Activated T-cell treated with anti-CD3 and anti-CD28 coated beads for 24 hours (primary cell): ENCODE measurements around the gene FARP1.

Experiments
- DNase-seq: peaks from one replicate; pipeline ENCODE4 v3.0.0-alpha.2; 2020; ENCODE audit warnings: low read depth

The FARP1 gene

DNA sequence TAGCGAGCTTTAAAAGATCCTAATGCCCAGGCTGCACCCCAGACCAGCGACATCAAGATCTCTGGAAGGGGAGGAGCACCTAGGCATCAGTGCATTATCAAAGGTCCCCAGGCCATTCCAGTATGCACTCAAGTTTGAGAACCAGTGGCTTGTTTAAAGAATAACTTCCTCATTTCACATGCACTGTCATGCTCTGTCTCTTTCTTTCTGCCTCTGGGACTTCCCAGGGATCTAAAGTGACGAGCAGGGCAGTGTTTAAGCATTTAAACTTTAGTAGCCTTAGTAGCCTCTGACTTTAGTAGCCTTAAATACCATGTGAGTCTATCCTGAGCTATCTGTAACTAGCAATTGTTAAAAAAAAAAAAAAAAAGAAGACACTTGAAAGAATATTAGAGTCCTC is 8.9 kb upstream of the FARP1 start:
- no peak for DNase-seq

DNA sequence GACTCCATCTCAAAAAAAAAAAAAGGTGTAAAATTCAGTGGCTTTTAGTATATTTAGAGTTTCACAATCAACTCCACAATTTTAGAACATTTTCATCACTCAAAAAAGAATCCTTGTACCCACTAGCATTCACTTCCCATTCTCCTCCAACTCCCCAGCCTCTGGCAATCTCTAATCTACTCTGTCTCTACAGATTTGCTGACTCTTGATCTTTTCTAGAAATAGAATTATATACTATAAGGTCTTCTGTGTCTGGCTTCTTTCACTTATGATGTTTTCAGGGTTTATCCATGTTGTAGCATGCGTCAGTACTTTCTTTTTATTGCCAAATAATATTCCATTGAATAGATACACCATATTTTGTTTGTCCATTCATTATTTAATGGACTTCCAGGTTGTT is 8.0 kb upstream of the FARP1 start:
- DNase-seq = no peak

- no peak for DNase-seq
Measured at GRCh38 chr13:98141091-98141490, 1.8 kb upstream of the FARP1 start.

- no peak for DNase-seq
Measured at GRCh38 chr13:98141509-98142379, 1.1 kb upstream of the FARP1 start.

DNA sequence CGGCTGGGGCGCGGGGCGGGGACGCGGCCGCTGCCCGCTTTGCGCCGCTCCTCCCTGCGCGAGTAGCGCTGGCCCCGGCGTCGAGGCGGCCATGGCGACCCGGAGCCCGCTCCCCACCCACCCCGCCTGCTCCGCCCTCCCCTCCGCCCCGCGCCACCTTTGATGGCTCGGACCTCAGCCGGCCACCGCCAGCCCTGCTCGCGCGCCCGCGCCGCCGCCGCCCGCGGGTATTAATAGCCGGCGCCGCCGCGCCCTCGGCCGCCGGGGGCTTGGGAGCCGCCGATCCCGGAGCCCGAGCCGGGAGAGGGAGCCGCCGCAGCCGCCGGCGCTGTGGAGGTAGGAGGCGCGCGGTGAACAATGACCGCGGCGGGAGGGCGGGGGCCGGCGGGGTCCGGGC is 261 bp downstream of the FARP1 start:
- no peak for DNase-seq

DNA sequence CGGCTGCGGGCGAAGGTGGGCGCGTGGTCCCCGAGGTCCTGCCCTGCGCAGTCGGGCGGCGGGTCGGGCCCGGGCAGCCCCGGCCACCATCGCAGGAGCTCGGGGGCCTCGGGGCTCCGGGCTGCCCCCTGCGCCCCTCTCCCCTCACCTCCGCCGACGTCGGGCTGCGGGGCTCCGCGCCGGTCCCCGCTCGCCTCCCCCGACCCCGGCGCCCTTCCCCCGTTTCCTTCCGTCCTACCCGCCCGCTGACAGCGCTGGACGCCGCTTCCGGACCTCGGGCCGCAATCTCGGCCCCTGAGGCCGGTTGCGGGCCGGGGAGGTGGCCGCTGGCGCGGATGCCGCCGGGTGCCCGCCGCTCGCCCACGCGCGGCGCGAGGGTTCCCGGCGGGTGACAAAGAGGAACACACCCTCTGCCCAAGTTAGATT is 720 bp downstream of the FARP1 start:
- DNase-seq = no peak

DNA sequence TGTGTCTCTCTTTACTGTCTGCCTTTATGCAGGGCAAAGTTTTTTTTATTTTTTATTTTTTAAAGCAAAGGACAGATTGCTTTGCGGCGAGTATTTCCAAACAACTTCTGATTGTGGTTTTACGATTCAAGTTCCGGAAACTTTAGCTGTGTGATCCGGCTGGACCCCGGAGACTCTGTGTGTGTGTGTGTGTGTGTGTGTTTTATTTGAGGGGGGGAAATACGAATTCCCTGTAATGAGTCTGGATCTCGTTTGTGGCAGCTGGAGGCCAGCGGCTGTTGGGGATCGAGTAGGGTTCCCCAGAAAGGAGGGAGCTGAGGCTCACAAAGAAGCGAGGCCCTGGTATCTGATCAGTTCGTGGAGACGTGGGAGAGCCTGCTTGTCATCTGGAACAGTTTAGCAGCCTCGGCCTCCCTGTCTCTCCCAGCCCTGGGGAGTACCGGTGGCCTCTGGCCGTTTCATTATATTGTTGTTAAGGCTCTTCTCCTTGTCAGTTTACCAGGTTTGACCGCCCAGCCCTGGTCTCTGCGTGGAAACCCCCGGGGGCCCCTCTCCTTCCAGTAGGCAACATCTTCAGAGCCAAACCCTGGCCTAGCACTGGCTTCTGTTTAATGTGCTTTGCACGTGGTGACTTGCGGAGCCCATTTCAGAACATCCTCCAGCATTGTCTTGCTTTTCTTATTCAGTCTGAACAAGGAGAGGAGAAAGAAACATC is 1.3 kb downstream of the FARP1 start:
- DNase-seq = no peak

DNA sequence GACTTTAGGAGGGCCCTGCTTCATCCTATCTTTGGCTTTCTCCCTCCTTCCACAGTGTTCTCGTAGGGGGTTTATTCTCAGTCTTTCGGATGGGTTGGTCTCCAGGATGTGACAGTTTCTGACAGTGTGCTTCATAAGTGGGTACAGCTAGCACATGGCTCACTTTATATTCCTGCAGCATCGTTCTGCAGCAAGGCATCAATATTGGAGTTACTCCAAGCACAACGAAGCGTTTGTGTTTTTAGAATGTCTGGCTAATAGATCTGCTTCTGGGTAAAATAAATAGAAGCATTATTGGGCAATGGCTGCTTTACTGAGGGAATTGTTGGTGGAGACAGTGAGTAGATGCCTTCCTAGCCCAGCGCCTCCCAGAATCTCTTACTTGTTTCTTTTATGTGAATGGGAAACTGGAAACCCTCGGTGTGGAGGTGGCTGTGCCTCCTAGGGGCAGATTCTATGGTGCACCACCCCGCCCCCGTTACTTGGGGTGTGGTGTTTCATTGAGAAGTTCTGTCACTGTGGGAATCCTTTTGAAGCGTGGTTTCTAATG is 2.0 kb downstream of the FARP1 start:
- no peak for DNase-seq

GRCh38 chr13:98147521-98147920 is 4.6 kb downstream of the FARP1 start:
- no peak for DNase-seq

DNA sequence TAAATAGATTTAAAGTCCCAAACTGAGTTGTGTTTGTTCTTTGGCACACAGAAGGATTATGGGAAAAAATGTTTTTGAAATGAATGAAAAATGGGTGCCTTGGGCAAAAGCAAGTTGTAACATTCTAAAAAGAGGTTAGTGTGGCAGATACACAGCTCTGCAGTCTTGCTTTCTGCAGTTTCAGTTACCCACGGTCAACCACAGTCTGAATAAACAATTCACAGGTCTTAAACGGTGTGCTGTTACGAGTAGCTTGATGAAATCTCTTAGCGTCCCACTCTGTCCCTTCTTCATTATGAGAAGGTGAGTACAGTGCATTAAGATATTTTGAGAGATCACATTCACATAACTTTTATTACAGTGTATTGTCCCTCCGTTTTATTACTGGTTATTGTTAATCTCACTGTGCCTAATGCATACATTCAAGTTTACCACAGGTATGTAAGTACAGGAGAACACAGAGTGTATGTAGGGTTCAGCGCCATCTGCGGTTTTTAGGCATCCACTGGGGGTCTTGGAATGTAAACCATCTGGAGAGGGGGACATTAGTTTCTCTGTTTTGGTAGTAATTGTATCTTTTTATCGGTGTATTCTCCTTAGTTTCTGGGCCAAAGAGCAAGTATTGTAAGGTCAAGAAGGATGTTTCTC is 8.1 kb downstream of the FARP1 start:
- no peak for DNase-seq

- no peak for DNase-seq
Measured at GRCh38 chr13:98155475-98156109, 12.7 kb downstream of the FARP1 start.

DNA sequence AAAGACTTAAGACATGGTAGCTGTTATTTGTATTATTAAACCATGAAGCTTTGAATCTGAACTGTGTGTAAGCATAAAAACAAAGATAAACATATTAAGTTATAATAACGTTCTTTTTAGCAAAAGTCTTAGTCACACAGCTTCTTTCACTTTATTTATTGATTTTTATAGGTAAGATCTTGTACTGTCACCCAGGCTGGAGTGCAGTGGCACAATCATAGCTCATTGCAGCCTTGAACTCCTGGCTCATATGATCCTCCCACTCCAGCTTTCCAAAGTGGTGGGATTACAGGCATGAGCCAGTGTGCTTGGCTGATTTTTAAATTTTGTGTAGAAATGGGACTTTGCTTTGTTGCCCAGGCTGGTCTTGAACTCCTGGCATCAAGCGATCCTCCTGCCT is 13.4 kb downstream of the FARP1 start:
- no peak for DNase-seq

DNA sequence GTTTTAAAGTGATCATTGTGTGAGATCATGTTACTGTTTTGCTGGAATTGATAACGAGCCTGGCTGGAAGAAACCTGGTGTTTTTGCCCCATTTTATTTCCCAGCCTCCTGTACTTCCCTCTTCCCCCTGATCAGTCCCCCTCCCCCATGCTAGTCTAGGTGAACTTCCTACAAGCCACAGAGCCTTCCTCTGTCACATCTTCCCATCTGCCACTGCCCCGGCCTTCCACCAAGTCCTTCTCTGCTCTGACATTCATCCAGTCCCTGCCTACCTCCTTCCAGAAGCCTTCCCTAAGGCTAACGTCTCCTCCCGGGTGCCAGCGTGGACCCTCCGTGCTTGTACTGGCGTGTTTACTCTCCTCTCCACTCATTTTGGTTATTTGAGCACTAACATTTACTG is 14.3 kb downstream of the FARP1 start:
- no peak for DNase-seq

DNA sequence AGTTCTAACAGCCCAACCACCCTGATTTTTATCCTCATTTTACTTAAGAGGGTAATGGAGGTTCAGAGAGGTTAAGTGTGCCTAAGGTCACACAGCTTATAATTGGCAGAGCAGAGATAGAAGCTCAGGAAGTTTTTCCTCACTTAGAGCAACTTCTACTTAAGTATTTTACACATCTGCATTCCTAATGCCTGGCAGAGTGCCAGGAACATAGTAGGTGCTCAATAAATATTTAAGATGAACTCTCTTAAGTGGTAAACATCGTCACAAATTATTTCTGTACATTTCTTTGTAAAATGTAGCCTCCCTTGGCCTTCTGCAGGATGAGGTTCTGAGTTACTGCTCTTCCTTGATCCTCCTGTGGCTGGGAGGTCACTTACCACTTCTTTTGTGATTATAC is 14.7 kb downstream of the FARP1 start:
- no peak for DNase-seq

- DNase-seq = no peak
Measured at GRCh38 chr13:98158172-98158899, 15.4 kb downstream of the FARP1 start.

DNA sequence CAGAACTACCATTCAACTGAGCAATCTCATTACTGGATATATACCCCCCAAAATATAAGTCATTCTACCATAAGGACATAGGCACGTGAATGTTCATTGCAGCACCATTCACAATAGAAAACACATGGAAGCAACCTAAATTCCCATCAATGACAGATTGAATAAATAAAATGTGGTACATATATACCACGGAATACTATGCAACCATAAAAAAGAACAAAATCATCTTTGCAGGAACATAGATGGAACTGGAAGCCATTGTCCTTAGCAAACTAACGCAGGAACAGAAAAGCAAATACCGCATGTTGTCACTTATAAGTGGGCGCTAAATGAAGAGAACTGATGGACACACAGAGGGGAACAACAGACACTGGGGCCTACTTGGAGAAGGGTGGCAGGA is 20.0 kb downstream of the FARP1 start:
- no peak for DNase-seq

DNA sequence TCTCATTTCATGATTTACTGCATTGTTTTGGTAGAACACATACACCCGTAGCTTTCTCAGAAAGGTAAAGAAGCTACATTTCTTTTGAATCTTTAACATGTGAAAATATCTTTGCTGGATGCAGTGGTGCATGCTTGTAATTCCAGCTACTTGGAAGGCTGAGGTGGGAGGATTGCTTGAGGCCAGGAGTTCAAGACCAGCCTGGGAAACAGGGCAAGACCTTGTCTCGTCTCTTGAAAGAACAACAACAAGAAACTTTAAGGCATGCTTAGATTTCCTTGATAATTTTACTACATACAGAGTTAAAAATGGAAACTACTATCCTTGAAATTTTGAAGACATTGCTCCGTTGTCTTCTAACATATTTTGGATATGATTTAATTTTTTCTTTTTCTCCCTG is 26.4 kb downstream of the FARP1 start:
- DNase-seq = no peak

DNA sequence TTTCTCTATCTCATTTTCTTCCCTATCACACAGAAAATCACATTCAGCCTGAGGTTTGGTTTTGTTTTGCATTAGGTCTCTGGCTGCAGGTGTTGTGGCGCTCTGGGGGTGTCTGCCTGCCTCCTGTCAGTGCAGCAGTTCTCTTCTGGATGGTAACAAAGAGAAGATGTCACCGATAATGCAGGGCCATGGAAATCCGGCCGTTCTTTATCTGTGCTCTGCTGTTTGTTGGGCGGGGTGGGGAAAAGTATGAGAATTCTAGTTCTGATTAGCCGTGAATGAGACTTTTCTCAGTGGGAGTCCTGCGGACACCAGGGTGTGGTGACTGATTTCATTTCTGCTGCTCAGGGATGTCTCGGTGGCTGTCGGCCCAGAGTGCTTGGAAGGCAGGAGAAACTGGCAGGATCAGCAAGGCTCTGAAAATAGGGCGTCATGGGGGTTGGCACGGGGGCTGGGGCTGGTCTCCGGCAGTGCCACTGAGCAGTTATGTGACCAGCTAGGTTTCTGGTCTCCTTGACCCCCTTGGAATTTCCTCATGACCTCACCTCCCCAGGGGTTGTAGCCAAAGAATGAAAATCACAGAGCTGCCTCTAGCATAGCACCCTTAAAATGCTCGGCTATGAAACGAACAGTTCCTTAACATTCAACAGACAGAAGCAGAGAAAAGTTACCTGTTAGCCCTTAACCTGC is 29.2 kb downstream of the FARP1 start:
- no peak for DNase-seq

DNA sequence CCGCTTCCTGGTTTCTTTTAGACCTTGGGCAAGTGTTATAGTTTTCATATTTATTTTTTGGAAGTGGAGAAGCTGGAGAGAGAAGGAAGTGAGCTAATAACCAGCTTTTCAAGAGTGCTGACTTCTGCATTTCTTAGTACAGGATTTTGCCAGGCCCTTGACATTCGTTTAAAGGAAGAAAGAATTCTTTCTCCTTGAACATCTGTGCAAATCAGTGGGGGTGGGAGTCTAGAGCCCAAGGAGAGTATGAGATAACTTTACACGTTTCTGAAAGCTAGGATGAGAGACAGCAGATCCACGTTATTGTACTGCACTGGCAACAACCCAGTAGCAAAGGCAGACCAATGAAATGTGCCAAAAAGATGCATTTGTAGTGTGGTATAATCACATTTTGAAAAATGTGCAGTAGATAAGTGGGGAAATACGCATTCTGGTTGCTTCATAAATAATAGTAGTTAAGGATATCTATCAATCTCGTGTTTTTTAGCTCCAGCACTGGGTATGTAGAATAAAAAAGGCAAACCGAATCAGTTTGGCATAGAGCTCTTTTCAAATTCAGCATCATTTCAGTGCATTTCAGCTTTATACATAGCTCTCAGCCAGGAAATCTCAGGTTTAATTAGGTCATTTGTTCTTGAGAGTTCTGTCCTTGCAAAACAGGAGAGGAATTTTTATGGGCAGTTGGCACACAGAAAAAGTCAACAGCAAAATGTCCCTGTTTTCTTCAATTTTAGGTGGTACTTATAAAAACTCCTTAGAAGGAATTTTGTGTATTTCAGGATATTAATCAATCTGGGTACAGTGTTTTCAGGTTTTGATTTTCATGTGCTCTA is 29.9 kb downstream of the FARP1 start:
- no peak for DNase-seq
